HG03159 (cell line): ENCODE results near the gene SLC9A9.
A peak's percentile ranks its signal among the peaks of the same experiment; 100 is the strongest.

Experiments
- ATAC-seq: cut with Tn5 transposase; IDR thresholded peaks from one replicate; pipeline ENCODE4 v1.9.1; 2021; ENCODE audit warnings: mild to moderate bottlenecking, moderate library complexity; ENCODE audit not compliant: unreplicated experiment

The SLC9A9 gene

DNA sequence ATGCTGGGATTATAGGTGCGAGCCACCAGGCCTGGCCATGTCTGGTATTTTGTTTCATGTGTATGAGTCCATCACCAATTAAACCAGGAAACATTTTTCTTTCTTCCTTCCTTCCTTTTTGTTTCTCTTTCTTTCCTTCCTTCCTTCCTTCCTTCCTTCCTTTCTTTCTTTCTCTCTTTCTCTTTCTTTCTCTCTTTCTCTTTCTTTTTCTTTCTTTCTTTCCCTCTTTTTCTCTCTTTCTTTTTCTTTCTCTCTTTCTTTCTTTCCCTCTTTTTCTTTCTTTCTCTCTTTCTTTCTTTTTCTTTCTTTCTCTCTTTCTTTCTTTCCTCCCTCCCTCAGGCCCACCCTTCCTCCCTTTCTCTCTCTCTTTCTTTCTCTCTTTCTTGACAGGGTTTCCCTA lies 83.4 kb downstream of the SLC9A9 start:
- ATAC-seq, result no peak

DNA sequence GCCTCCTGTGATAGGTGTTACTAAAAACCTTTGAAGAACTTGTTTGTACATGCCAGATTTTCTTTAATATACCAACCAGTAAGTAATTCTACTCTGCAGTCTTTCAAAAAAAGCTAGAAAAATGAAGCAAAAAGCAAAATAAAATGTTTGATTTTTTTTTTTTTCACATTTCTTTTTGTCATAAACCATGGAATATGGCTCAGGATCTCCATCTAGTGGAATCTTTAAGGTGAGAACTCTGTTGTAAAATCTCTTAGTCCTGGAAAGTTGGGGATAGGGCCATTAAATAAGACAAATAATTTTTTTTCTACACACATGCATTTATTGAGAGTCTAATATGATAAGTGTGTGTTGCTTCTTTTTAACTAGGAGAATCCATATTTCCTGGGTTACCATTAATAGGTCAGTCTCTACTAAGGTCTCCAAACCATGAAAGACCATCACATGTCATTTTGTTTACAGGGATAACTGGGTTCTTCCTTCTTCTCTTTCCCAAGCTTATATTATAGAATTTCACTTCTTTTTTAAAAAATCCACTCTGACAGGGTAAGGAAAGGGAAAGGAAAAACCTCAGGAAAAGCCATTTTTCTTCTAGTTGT lies 84.6 kb downstream of the SLC9A9 start:
- ATAC-seq, result no peak

DNA sequence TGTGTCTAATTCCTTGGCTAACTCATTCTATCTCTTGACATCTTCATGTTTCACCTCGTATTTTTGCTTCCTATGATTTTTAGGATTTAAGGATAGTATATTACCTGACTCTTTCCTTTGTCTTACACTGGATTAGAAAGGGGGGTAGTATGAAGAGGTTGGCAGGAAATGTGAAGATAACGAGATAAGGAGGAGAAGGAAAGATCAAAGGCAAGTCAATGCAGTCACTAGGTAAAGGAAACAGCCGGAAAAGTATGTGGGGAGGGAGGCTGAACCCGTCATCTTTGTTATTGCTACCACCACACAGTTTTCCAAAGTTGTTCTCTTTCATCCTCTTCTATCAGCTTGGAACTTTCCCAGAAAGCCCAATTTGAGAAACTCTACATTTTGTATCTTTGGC lies 90.6 kb downstream of the SLC9A9 start:
- ATAC-seq, result no peak

DNA sequence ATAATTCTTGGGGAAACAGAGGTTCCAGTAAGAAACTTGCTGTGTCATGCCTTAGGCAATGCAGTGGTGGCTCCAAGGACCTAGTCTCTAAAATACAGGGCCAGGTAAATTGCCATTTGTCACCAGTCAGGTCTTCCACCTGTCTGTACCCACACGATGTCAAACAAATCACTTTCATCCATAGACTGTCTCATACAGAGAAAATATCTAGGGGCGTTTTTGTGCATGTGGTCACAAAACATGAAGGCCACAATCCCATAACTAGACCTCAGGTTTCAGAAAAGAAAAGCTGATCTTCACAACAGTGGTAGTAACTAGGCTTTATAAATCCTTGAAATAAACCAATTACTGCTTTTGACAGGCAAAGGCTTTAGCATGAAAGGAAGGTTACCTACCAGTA lies 92.3 kb downstream of the SLC9A9 start:
- no peak for ATAC-seq

GRCh38 chr3:143754090-143754489 lies 94.2 kb downstream of the SLC9A9 start:
- ATAC-seq, result no peak

- ATAC-seq, result no peak
These were observed 94.8 kb downstream of the SLC9A9 start for GRCh38 chr3:143753456-143753855.

DNA sequence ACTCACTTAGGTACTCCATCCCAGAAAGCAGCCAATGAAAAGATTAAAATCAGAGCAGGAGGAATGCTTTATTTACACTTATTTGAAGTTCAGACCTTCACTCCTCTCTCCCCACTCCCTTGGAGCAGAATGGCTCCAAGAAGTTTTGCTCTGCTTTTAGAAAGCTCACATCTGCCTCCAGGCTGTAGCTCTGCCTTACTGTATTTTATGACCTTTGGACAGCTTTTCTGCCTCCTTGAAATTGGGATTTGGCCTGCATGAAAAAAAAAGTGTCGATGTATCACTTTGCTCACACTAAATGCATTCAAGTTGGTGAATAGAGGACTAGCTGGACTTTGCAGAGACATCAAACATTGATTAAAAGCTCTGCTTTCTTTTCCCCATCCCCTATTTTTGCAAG lies 95.3 kb downstream of the SLC9A9 start:
- ATAC-seq, result no peak

DNA sequence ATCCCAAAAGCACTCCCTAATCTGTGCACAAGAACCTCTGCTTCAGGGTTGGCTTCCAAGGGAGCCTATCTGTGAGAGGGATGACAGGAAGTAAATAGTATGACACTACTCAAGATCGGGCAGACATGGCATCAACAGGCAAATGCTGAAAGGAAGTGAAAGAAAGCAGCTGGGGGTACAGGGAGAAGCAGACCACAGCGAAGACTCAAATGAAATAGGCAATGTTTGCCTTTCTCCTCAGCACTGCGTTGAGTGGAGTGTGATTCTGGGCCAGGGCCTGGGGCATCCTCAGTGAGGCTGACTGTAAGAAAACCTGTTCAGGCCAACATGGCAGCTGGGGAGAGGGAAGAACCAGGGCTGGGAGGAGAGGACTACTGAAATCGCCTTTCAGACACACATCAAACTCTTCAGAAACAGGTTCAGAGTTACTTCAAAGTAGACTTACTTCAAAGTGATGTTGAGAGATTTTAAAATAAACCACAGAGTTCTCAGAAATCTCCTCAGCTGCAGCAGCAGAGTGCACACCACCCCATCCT lies 96.6 kb downstream of the SLC9A9 start:
- ATAC-seq, result peak; percentile 84

GRCh38 chr3:143750841-143751240 lies 97.4 kb downstream of the SLC9A9 start:
- ATAC-seq, result no peak

GRCh38 chr3:143749926-143750325 lies 98.3 kb downstream of the SLC9A9 start:
- ATAC-seq, result no peak

- no peak for ATAC-seq
These were observed 111.2 kb downstream of the SLC9A9 start for GRCh38 chr3:143737065-143737464.

GRCh38 chr3:143736205-143736997 lies 111.9 kb downstream of the SLC9A9 start:
- ATAC-seq, result no peak

DNA sequence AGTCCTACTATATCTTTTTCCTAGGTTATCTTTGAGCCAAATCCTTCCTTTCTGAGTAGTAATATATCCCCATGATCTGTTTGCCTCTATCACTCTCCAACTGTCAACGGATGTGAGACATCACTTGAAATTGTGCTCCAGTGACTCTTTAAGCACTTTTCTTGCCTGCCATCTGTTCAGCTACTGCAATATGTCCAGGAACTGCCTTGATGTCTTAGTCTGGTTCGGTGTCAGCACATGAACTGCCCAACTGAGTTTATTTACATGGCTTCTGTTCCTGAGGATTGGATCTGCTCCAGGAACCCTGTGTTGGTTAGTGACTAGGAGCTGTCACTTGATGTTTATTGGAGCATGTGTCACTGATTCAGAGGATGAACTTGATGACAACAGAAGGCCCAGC lies 116.5 kb downstream of the SLC9A9 start:
- ATAC-seq, result no peak

DNA sequence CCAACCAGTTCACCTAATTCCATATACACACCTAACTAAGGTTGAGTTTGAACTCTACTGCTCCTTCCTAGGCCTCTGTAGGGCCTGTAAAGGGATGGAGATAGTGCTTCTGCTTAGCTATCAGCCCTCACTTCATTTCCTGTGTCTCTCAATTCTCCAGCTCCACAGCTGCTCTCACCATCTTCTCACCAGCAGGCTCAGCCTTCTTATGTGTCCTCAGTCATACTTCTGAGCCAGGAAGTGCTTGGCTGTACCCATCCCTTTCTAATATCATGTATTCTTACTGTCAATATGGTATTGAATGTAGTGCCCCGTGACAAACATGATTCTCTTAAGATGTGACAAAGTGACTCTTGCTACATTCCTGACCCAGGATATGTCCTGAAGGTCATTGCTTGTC lies 116.9 kb downstream of the SLC9A9 start:
- ATAC-seq, result no peak

DNA sequence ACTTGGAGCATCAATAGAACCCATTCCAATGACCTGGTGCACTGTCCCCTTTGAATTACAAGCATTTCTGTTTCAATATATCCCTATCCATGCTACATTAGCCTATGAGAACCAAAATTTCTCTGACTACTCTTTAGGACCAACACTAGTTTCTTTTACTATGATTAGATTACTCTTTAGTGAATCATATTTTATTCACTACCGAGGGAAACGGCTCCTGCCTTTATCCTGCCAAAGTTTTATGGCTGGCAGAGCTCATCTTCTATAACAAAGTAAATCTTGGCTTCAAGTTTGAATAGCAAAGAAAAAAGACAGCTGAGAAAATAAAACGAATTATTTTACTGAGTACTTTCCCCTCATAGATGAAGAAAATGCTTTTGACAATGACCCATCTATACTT lies 120.9 kb downstream of the SLC9A9 start:
- no peak for ATAC-seq

GRCh38 chr3:143726727-143727126 lies 121.5 kb downstream of the SLC9A9 start:
- ATAC-seq, result no peak

DNA sequence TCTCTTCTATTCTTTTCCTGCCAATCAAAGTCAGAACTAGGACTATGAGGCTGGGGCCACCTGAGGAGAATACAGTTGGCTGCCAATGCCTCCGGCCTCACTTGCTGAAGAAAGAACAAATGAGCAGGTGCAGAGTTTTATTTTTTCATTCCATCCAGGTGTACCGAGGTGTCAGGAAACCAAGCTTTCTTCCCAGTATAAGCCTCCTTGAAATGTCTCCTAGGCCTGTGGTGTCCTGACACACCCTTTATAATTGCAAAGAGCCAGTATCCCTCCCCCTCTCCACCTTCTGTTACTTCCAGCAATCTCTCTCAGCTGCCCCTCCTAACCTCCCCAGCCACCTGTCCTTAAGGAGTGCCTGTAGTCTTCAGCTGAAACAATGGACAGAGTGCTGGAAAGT lies 127.9 kb downstream of the SLC9A9 start:
- ATAC-seq, result no peak

DNA sequence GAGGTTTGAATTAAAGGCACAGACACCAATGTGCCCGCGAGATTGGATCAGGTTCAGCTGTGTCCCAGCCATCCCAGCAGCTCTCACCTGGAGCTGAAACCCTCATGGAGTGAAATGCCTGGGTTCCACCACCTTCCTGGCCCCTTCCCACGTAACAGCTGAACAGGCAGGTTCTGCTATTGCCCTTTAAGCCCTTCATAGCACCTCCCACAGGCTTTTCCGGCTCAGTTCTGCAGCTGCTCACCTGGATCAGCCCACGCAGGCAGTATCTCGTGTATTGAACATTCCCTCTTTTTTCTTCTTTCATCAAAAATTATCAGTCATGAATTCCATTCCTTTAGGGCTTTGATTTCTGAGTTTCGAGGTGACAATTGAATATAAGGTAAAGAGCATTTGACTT lies 129.8 kb downstream of the SLC9A9 start:
- ATAC-seq, result no peak

GRCh38 chr3:143716731-143717130 lies 131.5 kb downstream of the SLC9A9 start:
- no peak for ATAC-seq

- no peak for ATAC-seq
These were observed 135.7 kb downstream of the SLC9A9 start for GRCh38 chr3:143712522-143712921.

GRCh38 chr3:143707848-143708247 lies 140.4 kb downstream of the SLC9A9 start:
- ATAC-seq, result no peak

- no peak for ATAC-seq
These were observed 147.8 kb downstream of the SLC9A9 start for GRCh38 chr3:143700431-143700975.
